LNCAP (cell line): ENCODE results near the gene HRH1.

Experiments
- CTCF ChIP-seq: fragments of 450-650 bp; IDR thresholded peaks from 2 replicates; pipeline ENCODE4 v1.5.1; 2017; ENCODE audit warnings: mild to moderate bottlenecking

HRH1 gene

GRCh38 chr3:11168881-11169805 lies 14.8 kb downstream of the HRH1 start:
- no peak for TF ChIP-seq CTCF

GRCh38 chr3:11170052-11170770 lies 15.9 kb downstream of the HRH1 start:
- TF ChIP-seq CTCF: no peak

- no peak for TF ChIP-seq CTCF
These were observed 17.9 kb downstream of the HRH1 start for GRCh38 chr3:11172096-11172690.

- TF ChIP-seq CTCF: no peak
These were observed 19.7 kb downstream of the HRH1 start for GRCh38 chr3:11173828-11174465.

- TF ChIP-seq CTCF: no peak
These were observed 24.1 kb downstream of the HRH1 start for GRCh38 chr3:11178421-11178820.

- no peak for TF ChIP-seq CTCF
These were observed 30.9 kb downstream of the HRH1 start for GRCh38 chr3:11185144-11185543.
